Activated CD4-positive, alpha-beta T cell treated with anti-CD3 and anti-CD28 coated beads, Interleukin-2, amount 10 ng/mL, durations not matched to agents 7 days and 5 days (primary cell): ENCODE measurements around the gene ALOXE3. TPM values are rescaled to one million over a fixed set of nuclear protein-coding genes. Genes with fewer than 3 reads are reported as not detected.

ENCODE experiments used
- CTCF ChIA-PET: fragments of 350-600 bp; sonication (Branson Sonifier 250); formaldehyde crosslinking; loops from one replicate; lab custom pipeline; 2021; ENCODE audit warnings: antibody characterized with exemption; lab: Charles Lee
- POLR2A ChIA-PET: fragments of 350-600 bp; sonication (Branson Sonifier 250); formaldehyde crosslinking; loops from one replicate; lab custom pipeline; 2021; ENCODE audit warnings: antibody characterized with exemption; lab: Charles Lee
- DNase-seq: peaks from one replicate; pipeline ENCODE4 v3.0.0-alpha.2; 2020
- H3K27ac Mint-ChIP-seq: one replicate; pipeline ENCODE4 v1.8.0; 2021; ENCODE audit warnings: mild to moderate bottlenecking, moderate library complexity, mixed read lengths
- H3K27me3 Mint-ChIP-seq: one replicate; pipeline ENCODE4 v1.8.0; 2021; ENCODE audit warnings: mixed read lengths
- H3K36me3 Mint-ChIP-seq: one replicate; pipeline ENCODE4 v1.8.0; 2021; ENCODE audit warnings: low read depth, mixed read lengths
- H3K4me1 Mint-ChIP-seq: one replicate; pipeline ENCODE4 v1.8.0; 2021; ENCODE audit warnings: mixed read lengths
- H3K4me3 Mint-ChIP-seq: one replicate; pipeline ENCODE4 v1.8.0; 2021; ENCODE audit warnings: mild to moderate bottlenecking, moderate library complexity, mixed read lengths
- H3K9me3 Mint-ChIP-seq: one replicate; pipeline ENCODE4 v1.8.0; 2021; ENCODE audit warnings: mixed read lengths
- total RNA-seq, 2 experiments: library from RNA; stranded (reverse); gene quantifications; one replicate each; pipeline ENCODE4 v1.2.3, GENCODE V29; 2021

The ALOXE3 gene
- total RNA-seq, result not detected

DNA sequence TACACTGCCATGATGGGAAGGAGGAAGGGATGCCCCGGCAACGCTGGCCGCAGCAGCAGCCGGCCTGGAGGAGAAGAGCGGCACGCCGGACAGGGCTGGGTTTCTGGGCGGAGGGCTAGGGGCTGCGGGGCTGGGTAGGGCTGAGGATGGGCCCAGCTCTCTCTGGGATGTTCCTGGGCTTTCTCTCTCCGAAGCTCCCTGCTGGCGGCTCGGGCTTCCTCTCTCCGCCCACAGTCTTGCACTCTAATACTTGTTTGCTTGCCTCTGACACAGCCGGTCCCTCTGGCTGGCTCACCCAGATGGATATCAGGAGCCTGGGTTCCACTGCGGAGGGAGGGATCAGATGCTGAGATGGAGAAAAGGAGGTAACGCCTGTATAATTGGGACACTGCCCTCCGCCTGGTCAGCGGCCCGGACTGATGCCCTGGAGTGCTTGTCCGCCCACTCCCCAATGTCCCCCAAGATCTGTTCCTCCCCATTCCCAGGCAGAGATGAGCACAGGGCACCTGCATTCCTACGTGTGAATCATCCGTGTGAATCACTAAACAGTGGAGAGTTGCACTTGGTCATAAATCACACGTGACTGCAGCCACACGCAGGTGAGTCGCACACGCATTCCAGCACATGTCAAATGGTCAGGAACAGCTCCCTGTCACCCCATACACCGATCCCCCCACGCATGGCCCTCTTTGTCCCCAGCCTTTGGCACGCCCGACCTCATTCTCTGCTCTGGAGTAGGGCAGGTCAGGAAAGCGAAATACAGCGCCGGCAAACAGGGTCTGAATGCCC, at the start of gene ALOXE3:
Gene ALOXE3, minus strand, starts transcription at position 535 of the 789 bp plus-strand sequence. Its CDS starts 524 bp downstream, at position 11.
- H3K27ac Mint-ChIP-seq, result peak within 1 kb of the TSS; percentile 88
- H3K9me3 Mint-ChIP-seq, result no peaks in the 10 kb centered on the region
- ChIA-PET CTCF (interaction anchor here (0.6 to 5.8 kb wide), 24 partner anchors 8 to 431 kb away, joined by 3 to 32 read pairs (median 6); partner anchors contain the start of genes AURKB, BORCS6, CTC1 and PFAS), POLR2A (no interaction called here)
- peak within 1 kb of the TSS; percentile 85 for H3K4me3 Mint-ChIP-seq
- H3K36me3 Mint-ChIP-seq, result no peaks in the 10 kb centered on the region
- peaks cover 62% of the 10 kb centered on the region for H3K27me3 Mint-ChIP-seq
- peaks cover 45% of the 10 kb centered on the region for H3K4me1 Mint-ChIP-seq
- DNase-seq, result no peak

DNA sequence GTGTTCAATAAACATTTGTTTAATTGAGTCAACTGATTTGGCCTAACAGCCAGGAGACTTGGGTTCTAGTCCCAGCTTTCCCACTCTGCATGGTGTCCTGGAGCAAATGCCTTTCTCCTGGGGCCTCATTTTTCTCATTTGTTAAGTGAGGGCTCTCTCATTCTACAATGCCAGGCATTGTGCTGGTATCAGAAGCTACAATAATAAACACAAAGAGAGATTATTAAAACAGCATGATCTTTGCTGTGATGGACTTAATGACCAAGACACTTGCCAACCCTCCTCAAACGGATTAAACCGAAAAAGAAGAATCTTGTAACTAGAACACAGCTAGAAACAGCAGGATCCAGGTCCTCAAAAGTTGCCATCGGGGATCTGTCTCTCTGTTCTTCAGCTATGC, 49.2 kb upstream of the ALOXE3 start:
- Mint-ChIP-seq H3K27ac (no peak overlapping the region), H3K27me3 (no peaks in the 10 kb centered on the region)

DNA sequence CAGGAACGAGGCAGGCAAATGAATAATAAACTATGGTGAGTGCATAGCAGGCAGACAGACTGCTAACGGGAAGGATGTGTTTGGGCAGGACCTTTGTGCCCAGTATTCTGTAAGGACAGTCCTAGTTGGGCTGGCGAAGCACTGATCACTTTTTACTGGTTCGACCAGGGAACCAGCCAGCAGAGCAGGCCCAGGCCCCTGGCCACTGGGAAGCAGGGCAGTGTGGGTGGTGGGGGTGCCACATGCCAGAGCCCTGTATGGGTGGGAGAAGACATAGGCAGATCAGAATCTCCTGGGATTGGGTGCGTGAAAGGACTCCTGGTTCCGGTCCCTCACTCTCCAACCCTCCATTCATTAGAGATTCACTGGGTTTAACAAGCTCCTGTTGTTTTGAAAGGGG, 48.4 kb upstream of the ALOXE3 start:
- Mint-ChIP-seq H3K27me3 (no peaks in the 10 kb centered on the region), H3K27ac (no peak overlapping the region), H3K4me1 (peaks cover 40% of the 10 kb centered on the region), H3K4me3 (no peak overlapping the region), H3K9me3 (no peaks in the 10 kb centered on the region), H3K36me3 (peaks cover 5% of the 10 kb centered on the region)
- DNase-seq, result no peak
- CTCF ChIA-PET, result interaction anchor here (0.9 to 1.4 kb wide), 3 partner anchors 9 to 41 kb away, joined by 3 to 5 read pairs (median 3); no protein-coding TSS in a partner anchor
- POLR2A ChIA-PET, result no interaction called here

More for the DNA sequence above, 49.2 kb upstream of the ALOXE3 start:
- no peak overlapping the region for H3K4me3 Mint-ChIP-seq
- CTCF ChIA-PET, result interaction anchor here (0.5 to 1.4 kb wide), 6 partner anchors 9 to 97 kb away, joined by 3 to 7 read pairs (median 4); no protein-coding TSS in a partner anchor
- POLR2A ChIA-PET, result no interaction called here
- no peak for DNase-seq
- no peaks in the 10 kb centered on the region for H3K9me3 Mint-ChIP-seq
- peaks cover 2% of the 10 kb centered on the region for H3K36me3 Mint-ChIP-seq
- peaks cover 42% of the 10 kb centered on the region for H3K4me1 Mint-ChIP-seq

DNA sequence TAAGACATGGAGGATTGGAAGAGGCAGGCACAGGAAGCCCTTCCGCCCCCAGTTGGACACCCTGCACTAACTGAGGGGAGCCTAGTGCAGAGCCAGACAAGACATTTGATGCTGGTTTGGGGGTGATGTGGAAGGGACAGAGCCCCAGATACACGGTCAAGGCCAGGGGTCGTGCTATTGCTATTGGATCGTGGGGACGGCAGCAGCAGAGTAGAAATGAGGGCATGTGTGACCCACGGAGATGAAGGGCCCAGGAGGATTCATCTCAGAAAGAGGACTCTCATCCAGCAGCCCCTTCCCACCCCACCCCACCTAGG, 46.5 kb upstream of the ALOXE3 start:
- DNase-seq, result peak; percentile 39
- CTCF ChIA-PET, result interaction anchor here (1.4 to 1.7 kb wide), 2 partner anchors 10 to 26 kb away, joined by 4 to 7 read pairs; no protein-coding TSS in a partner anchor
- Mint-ChIP-seq H3K9me3 (no peaks in the 10 kb centered on the region), H3K27me3 (no peaks in the 10 kb centered on the region), H3K4me1 (peaks cover 51% of the 10 kb centered on the region), H3K36me3 (peaks cover 23% of the 10 kb centered on the region), H3K4me3 (peak overlapping the region; percentile 83), H3K27ac (peak overlapping the region; percentile 99)
- POLR2A ChIA-PET, result interaction anchor here (1.6 kb wide), 1 partner anchor 9 kb away, joined by 35 read pairs; no protein-coding TSS in a partner anchor

DNA sequence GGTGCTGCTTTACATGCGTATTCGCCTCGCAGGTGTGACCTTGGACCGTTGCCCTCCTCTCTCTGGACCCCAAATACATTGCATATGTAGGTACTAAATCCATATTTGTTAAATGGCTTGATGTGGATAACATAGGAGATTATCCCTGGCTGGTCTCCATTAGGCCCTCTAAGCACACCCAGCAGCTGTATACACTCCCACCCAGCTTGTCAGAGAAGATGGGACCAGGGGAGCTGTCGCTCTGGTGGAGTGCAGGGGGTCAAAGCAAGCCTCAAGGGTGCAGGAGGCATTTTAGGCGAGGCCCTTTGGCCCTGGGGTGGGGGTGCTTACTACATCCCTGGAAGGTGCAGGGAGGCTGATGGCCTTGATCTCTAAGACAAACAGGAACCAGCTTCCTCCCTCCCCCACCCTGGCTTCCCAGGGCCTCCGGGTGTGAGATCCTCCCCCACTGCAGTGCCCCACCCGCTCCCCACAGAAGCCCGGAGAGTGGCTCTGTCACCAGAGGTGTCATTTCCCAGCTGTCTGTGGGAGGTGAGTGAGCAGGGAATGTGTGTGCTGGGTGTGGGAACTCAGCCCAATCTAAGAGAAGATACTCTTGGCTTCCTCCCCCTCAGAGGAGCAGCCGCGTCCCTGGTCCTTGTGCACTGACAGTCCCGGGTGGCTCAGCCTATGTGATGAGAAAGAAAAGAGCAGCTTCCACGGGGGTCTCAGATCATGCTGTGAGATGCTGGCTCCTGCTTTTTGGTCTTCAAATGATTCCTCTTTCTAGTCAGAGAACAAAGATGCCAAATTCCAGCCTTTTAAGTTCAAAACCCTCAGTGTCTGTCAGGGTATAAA, 45.9 kb upstream of the ALOXE3 start:
- POLR2A ChIA-PET, result interaction anchor here (1.6 kb wide), 1 partner anchor 9 kb away, joined by 35 read pairs; no protein-coding TSS in a partner anchor
- DNase-seq, result peak; percentile 85
- Mint-ChIP-seq H3K4me3 (peak overlapping the region; percentile 83), H3K36me3 (peaks cover 28% of the 10 kb centered on the region), H3K27ac (peak overlapping the region; percentile 99), H3K4me1 (peaks cover 57% of the 10 kb centered on the region), H3K9me3 (no peaks in the 10 kb centered on the region), H3K27me3 (no peaks in the 10 kb centered on the region)
- CTCF ChIA-PET, result interaction anchor here (1.4 to 1.7 kb wide), 2 partner anchors 10 to 25 kb away, joined by 4 to 7 read pairs; no protein-coding TSS in a partner anchor

DNA sequence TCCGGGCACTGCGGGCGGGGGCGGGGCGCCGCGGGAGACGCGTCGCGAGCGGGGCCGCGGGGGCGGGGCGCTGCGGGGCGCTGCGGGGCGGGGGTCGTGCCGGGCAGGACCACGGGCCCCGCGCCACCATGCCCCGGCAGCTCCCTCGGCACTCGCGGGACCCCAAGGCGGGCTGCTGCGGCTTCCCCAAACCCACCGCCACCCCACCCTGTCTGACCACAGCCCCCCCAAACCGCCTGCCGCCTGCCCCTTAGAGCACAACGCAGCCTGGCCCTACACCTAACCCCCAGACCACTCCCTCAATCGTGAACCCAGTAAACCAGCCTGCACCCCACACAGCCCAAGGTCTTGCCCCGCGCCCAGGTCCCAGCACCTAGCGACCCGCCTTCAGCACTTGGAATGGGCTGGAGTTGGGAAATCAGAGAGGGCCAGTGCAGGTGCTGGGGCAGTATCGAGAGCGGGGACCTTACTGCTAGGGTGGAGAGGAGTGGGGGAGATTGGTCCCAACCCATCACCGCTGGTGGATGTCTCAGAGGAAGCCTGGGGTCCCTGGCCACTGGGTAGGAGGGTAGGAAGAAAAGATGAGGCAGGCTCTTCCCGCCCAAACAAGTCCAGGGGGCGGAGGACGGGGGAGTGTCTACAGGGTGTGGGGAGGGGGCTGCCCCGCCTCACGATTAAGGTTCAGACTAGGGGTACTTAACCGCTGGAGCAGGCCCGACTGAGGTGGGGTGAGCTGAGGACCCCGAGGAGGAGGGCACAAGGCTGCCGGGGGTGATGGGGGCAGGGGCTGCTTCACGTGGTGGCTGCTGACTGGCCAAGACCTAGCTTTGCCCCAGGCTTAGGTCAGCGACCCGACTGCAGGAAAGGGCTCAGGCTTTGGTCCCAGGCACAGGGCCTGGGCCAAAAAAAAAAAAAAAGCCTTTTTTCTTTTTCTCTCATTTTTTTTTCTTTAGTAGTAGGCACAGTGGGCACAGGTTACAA, 45.0 kb upstream of the ALOXE3 start:
- Mint-ChIP-seq H3K9me3 (no peaks in the 10 kb centered on the region), H3K27me3 (no peaks in the 10 kb centered on the region), H3K36me3 (peaks cover 35% of the 10 kb centered on the region), H3K4me1 (peaks cover 64% of the 10 kb centered on the region), H3K4me3 (peak overlapping the region; percentile 83), H3K27ac (peak overlapping the region; percentile 99)
- ChIA-PET POLR2A (interaction anchor here (0.6 to 1.6 kb wide), 2 partner anchors 10 kb away, joined by 3 to 35 read pairs; no protein-coding TSS in a partner anchor), CTCF (interaction anchor here (1.4 to 1.7 kb wide), 2 partner anchors 9 to 24 kb away, joined by 4 to 7 read pairs; no protein-coding TSS in a partner anchor)
- DNase-seq, result peak; percentile 26

DNA sequence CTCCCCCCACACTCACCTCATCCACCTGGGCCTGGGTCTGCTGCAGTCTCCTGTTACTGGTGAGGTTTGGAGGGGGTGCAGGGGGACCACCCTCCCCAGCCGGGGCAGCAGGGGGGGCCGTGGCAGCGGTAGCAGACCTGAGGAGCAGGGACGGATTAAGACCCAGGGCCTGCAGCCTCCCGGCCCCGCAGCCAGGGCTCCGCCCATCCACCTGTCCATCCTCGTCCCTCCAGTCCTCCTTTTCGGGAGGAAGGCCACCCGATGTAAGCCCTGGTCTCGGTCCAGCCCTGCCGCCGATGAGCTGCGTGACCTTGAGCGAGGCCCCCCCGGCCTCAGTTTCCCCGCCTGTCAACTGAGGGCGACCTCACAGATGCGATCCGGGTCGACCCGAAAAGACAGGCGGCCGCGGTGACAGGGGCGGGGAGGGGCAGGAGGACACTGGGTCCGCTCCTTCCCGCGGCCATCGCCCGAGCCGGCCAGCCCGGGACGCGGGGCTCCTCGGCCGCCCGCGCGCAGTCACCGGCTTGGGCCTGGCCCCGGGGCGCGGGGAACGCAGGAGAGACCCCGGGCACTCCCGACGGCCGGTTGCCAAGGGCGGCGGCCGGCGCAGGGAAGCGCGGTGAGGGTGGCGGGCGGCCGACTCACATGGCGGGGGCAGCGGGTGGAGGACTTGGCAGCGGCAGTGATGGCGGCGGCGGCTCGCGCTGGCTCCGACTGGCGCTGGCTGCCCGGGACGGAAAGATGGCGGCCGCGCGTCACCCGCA, 44.1 kb upstream of the ALOXE3 start, which contains the start of gene VAMP2:
Gene VAMP2, minus strand, starts transcription at position 716 of the 764 bp plus-strand sequence. Its CDS starts 69 bp downstream, at position 647.
- POLR2A ChIA-PET, result interaction anchor here (0.6 to 1.9 kb wide), 2 partner anchors 11 kb away, joined by 3 to 9 read pairs; no protein-coding TSS in a partner anchor
- Mint-ChIP-seq H3K36me3 (peaks cover 39% of the 10 kb centered on the region), H3K27me3 (no peaks in the 10 kb centered on the region), H3K4me3 (peak within 1 kb of the TSS; percentile 85), H3K9me3 (no peaks in the 10 kb centered on the region), H3K27ac (peak within 1 kb of the TSS; percentile 99), H3K4me1 (peaks cover 65% of the 10 kb centered on the region)
- CTCF ChIA-PET, result no interaction called here
- DNase-seq, result peak; percentile 84

DNA sequence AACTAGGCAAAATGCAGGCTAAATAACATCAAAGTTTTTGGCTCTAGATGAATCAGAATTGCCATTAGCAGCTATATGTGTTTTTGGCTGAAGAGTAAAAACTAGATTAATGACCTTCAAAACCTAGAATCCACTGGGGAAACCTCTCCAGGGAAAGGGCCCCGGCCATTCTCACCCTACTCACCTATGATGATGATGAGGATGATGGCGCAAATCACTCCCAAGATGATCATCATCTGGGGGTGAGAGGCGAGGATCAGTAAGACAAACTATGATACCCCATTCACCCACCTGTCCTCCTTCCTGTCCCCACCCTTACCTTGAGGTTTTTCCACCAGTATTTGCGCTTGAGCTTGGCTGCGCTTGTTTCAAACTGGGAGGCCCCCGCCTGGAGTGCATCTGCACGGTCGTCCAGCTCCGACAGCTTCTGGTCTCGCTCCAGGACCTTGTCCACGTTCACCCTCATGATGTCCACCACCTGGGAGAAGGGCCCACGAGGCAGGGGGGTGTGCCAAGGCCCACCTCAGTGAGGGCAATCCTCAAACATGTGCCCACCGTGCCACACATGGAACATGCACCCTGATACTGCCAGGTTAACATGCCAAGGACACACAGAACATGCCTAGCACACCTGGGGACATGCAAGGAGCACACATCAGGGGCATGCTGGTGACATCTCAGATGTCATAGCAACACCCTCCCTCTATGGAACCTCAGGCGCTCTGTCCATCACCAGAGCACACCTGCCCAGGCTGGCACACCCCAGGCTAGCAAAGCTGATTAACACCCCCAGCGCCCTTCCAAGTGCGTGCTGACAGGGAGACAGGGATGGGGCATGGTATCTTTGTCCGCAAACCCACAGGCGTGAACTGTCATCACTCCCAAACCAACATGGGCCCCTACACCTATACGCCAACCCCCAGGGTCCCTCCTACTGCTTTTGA, 43.2 kb upstream of the ALOXE3 start:
- Mint-ChIP-seq H3K4me3 (peak overlapping the region; percentile 85), H3K36me3 (peaks cover 39% of the 10 kb centered on the region), H3K4me1 (peaks cover 62% of the 10 kb centered on the region), H3K9me3 (no peaks in the 10 kb centered on the region), H3K27ac (peak overlapping the region; percentile 93), H3K27me3 (no peaks in the 10 kb centered on the region)
- ChIA-PET POLR2A (interaction anchor here (0.7 to 1.9 kb wide), 2 partner anchors 12 to 60 kb away, joined by 3 to 9 read pairs; no protein-coding TSS in a partner anchor), CTCF (interaction anchor here (0.7 to 2.0 kb wide), 3 partner anchors 23 to 101 kb away, joined by 3 to 8 read pairs (median 3); no protein-coding TSS in a partner anchor)
- no peak for DNase-seq

DNA sequence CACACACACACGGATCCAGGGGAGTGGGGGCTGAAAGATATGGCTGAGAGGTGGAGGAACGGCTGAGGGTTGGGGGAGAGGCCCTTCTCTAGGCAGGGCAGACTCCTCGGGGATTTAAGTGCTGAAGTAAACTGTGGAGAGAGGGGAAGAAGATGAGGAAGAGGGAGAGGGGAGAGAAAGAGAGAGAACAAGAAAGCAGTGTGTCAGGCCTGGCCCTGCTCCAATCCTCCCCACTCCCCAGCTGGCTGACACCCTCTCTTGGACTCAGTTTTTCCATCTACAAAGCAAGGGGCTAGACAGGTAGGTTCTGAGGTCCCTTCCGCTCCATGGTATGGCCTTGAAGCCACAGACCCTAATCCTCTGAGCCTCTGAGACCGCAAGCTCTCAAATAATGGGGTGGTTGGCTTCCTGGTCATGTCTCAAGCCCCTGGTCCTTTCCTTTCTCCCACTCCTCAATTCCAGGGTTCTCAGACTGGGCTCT, 42.5 kb upstream of the ALOXE3 start:
- H3K27ac Mint-ChIP-seq, result peak overlapping the region; percentile 93
- DNase-seq, result no peak
- peaks cover 39% of the 10 kb centered on the region for H3K36me3 Mint-ChIP-seq
- peak overlapping the region; percentile 85 for H3K4me3 Mint-ChIP-seq
- H3K4me1 Mint-ChIP-seq, result peaks cover 59% of the 10 kb centered on the region
- H3K9me3 Mint-ChIP-seq, result no peaks in the 10 kb centered on the region
- H3K27me3 Mint-ChIP-seq, result no peaks in the 10 kb centered on the region
- ChIA-PET POLR2A (interaction anchor here (0.7 to 1.9 kb wide), 2 partner anchors 13 to 61 kb away, joined by 3 to 9 read pairs; no protein-coding TSS in a partner anchor), CTCF (interaction anchor here (0.7 to 3.3 kb wide), 5 partner anchors 22 to 101 kb away, joined by 3 to 13 read pairs (median 8); partner anchors contain the start of gene BORCS6)

DNA sequence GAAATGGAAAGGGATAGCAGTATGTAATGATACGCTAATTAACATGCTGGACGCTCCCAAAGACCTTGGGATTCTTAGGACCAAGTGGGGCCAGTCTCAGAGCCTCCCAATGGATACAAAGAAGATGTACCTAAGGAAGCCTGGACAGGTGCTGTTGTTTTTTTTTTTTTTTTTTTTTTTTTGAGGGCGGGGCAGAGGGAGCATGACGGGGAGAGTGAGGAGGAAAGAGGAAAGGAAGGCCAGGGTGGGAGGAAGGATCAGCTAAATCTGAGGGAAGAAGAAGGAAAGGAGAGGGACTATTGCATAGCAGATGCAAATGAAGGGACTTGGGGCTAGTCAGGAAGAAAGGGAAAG, 41.9 kb upstream of the ALOXE3 start:
- no peak for DNase-seq
- no peaks in the 10 kb centered on the region for H3K9me3 Mint-ChIP-seq
- H3K27me3 Mint-ChIP-seq, result no peaks in the 10 kb centered on the region
- peaks cover 59% of the 10 kb centered on the region for H3K4me1 Mint-ChIP-seq
- peak overlapping the region; percentile 14 for H3K4me3 Mint-ChIP-seq
- peaks cover 39% of the 10 kb centered on the region for H3K36me3 Mint-ChIP-seq
- POLR2A ChIA-PET, result no interaction called here
- peak overlapping the region; percentile 93 for H3K27ac Mint-ChIP-seq
- CTCF ChIA-PET, result interaction anchor here (2.0 to 3.3 kb wide), 3 partner anchors 21 to 41 kb away, joined by 8 to 13 read pairs (median 12); partner anchors contain the start of gene BORCS6
